ENCODE data around the gene COL5A2. TPM values are rescaled to one million over a fixed set of nuclear protein-coding genes. Genes with fewer than 3 reads are reported as not detected.

The COL5A2 gene
- total and polyA plus RNA-seq, 10 of the 15 experiments (the other 5 are each of a cell fraction or from before 2014, with no cell fraction given) = 0.04 to 0.85 (median 0.39) TPM

DNA sequence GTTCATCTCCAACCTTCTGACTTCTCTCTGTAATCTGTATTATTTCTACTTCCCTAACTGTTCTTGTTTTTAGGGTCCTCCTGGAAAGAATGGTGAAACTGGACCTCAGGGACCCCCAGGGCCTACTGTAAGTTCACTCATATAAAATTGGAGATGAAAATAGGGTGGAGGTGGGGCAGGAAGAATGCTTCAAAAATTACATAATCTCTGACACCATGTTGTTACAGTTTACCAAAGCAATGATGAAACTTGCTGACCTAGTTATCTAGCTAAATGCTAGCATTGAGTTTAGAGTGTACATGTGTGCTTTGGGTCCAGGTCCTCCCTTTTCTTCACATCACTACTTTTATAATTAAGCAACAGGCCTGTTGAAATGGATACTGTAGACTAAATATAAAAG lies 182.3 kb downstream of the COL5A2 start:
- no peak overlapping the region for H2AFZ ChIP-seq (ENCODE audit: control insufficient read depth, low read depth, low read length)
- no peaks in the 10 kb centered on the region for H3K9me3 ChIP-seq (replicated peaks; ENCODE audit: control insufficient read depth, insufficient read depth, low read length)
- in situ Hi-C loops (cut with MboI) = no loop called here
- H3K4me2 ChIP-seq (ENCODE audit: control insufficient read depth, insufficient read depth) = no peak overlapping the region
- no peak for DNase-seq (ENCODE audit: low read depth, low spot score)
- no peaks in the 10 kb centered on the region for H3K27me3 ChIP-seq (replicated peaks in 1 of 2; ENCODE audit: control insufficient read depth in 2 of 2, insufficient read depth in 2 of 2, low read length in 1 of 2)
- no peak overlapping the region for H3K27ac ChIP-seq (ENCODE audit: control insufficient read depth, insufficient read depth)
- no peak overlapping the region for H3K4me3 ChIP-seq
- ChIA-PET CTCF (no interaction called here), POLR2A (no interaction called here), SMC1A (ENCODE audit: uncharacterized antibody, unreplicated experiment) (interaction anchor here (1.1 kb wide), 1 partner anchor 19 kb away, joined by 3 read pairs; no protein-coding TSS in a partner anchor), RAD21 (ENCODE audit: unreplicated experiment) (interaction anchor here (1.6 kb wide), 1 partner anchor 11 kb away, joined by 3 read pairs; no protein-coding TSS in a partner anchor)
- intact Hi-C loops (cut with micrococcal nuclease; ENCODE audit: unreplicated experiment) = no loop called here
- H3K79me2 ChIP-seq (ENCODE audit: control insufficient read depth, insufficient read depth, low read length) = no peaks in the 10 kb centered on the region
- FAIRE-seq = no peak
- H3K36me3 ChIP-seq (ENCODE audit: control insufficient read depth in 2 of 2, insufficient read depth in 2 of 2, low read length in 1 of 2) = no peaks in the 10 kb centered on the region
- no peaks in the 10 kb centered on the region for H3K4me1 ChIP-seq (ENCODE audit: control insufficient read depth, insufficient read depth, low read length)
- H3K9ac ChIP-seq (ENCODE audit: control insufficient read depth, insufficient read depth, low read length) = no peak overlapping the region
- no peaks in the 10 kb centered on the region for H4K20me1 ChIP-seq (ENCODE audit: control insufficient read depth, insufficient read depth)
- ATAC-seq = no peak
- BruUV-seq (replicated peaks) = no TSS peak
- TF ChIP-seq SUZ12 (IDR thresholded peaks at IDR 0.05; ENCODE audit: unreplicated experiment) = no peak
- no peak for TF ChIP-seq ZNF217 (IDR thresholded peaks at IDR 0.05)
- TF ChIP-seq, protein P1, sequence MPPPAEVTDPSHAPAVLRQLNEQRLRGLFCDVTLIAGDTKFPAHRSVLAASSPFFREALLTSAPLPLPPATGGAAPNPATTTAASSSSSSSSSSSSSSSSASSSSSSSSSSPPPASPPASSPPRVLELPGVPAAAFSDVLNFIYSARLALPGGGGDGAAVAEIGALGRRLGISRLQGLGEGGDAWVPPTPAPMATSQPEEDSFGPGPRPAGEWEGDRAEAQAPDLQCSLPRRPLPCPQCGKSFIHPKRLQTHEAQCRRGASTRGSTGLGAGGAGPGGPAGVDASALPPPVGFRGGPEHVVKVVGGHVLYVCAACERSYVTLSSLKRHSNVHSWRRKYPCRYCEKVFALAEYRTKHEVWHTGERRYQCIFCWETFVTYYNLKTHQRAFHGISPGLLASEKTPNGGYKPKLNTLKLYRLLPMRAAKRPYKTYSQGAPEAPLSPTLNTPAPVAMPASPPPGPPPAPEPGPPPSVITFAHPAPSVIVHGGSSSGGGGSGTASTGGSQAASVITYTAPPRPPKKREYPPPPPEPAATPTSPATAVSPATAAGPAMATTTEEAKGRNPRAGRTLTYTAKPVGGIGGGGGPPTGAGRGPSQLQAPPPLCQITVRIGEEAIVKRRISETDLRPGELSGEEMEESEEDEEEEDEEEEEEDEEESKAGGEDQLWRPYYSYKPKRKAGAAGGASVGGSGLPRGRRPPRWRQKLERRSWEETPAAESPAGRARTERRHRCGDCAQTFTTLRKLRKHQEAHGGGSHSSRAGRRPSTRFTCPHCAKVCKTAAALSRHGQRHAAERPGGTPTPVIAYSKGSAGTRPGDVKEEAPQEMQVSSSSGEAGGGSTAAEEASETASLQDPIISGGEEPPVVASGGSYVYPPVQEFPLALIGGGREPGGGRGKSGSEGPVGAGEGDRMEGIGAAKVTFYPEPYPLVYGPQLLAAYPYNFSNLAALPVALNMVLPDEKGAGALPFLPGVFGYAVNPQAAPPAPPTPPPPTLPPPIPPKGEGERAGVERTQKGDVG (CRISPR knock-in tag; IDR thresholded peaks at IDR 0.05) = no peak
- no peak for TF ChIP-seq ZNF384 (IDR thresholded peaks at IDR 0.05; ENCODE audit: borderline replicate concordance, low read depth, low read length)
- no peak for TF ChIP-seq ZNF622 (IDR thresholded peaks at IDR 0.05)
- TF ChIP-seq, protein P2, sequence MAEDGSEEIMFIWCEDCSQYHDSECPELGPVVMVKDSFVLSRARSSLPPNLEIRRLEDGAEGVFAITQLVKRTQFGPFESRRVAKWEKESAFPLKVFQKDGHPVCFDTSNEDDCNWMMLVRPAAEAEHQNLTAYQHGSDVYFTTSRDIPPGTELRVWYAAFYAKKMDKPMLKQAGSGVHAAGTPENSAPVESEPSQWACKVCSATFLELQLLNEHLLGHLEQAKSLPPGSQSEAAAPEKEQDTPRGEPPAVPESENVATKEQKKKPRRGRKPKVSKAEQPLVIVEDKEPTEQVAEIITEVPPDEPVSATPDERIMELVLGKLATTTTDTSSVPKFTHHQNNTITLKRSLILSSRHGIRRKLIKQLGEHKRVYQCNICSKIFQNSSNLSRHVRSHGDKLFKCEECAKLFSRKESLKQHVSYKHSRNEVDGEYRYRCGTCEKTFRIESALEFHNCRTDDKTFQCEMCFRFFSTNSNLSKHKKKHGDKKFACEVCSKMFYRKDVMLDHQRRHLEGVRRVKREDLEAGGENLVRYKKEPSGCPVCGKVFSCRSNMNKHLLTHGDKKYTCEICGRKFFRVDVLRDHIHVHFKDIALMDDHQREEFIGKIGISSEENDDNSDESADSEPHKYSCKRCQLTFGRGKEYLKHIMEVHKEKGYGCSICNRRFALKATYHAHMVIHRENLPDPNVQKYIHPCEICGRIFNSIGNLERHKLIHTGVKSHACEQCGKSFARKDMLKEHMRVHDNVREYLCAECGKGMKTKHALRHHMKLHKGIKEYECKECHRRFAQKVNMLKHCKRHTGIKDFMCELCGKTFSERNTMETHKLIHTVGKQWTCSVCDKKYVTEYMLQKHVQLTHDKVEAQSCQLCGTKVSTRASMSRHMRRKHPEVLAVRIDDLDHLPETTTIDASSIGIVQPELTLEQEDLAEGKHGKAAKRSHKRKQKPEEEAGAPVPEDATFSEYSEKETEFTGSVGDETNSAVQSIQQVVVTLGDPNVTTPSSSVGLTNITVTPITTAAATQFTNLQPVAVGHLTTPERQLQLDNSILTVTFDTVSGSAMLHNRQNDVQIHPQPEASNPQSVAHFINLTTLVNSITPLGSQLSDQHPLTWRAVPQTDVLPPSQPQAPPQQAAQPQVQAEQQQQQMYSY (CRISPR knock-in tag; IDR thresholded peaks at IDR 0.05) = no peak
- TF ChIP-seq, protein P3, sequence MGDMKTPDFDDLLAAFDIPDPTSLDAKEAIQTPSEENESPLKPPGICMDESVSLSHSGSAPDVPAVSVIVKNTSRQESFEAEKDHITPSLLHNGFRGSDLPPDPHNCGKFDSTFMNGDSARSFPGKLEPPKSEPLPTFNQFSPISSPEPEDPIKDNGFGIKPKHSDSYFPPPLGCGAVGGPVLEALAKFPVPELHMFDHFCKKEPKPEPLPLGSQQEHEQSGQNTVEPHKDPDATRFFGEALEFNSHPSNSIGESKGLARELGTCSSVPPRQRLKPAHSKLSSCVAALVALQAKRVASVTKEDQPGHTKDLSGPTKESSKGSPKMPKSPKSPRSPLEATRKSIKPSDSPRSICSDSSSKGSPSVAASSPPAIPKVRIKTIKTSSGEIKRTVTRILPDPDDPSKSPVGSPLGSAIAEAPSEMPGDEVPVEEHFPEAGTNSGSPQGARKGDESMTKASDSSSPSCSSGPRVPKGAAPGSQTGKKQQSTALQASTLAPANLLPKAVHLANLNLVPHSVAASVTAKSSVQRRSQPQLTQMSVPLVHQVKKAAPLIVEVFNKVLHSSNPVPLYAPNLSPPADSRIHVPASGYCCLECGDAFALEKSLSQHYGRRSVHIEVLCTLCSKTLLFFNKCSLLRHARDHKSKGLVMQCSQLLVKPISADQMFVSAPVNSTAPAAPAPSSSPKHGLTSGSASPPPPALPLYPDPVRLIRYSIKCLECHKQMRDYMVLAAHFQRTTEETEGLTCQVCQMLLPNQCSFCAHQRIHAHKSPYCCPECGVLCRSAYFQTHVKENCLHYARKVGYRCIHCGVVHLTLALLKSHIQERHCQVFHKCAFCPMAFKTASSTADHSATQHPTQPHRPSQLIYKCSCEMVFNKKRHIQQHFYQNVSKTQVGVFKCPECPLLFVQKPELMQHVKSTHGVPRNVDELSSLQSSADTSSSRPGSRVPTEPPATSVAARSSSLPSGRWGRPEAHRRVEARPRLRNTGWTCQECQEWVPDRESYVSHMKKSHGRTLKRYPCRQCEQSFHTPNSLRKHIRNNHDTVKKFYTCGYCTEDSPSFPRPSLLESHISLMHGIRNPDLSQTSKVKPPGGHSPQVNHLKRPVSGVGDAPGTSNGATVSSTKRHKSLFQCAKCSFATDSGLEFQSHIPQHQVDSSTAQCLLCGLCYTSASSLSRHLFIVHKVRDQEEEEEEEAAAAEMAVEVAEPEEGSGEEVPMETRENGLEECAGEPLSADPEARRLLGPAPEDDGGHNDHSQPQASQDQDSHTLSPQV (IDR thresholded peaks at IDR 0.05) = no peak
- TF ChIP-seq, protein P4, sequence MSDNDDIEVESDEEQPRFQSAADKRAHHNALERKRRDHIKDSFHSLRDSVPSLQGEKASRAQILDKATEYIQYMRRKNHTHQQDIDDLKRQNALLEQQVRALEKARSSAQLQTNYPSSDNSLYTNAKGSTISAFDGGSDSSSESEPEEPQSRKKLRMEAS (IDR thresholded peaks at IDR 0.05; ENCODE audit: low read depth, low read length) = no peak
- no peak for TF ChIP-seq NR2C1 (IDR thresholded peaks at IDR 0.05)
- TF ChIP-seq PAX5 (IDR thresholded peaks at IDR 0.05; ENCODE audit: borderline replicate concordance, low read depth, low read length) = no peak
- TF ChIP-seq SMARCA5 (IDR thresholded peaks at IDR 0.05) = no peak

All from GM12878 (cell line).